GM13976 (cell line): ENCODE measurements around the gene PHF21A.

Source experiments
- DNase-seq: peaks from one replicate; pipeline ENCODE4 v3.0.0; 2012; ENCODE audit warnings: low spot score
- CTCF ChIP-seq: IDR thresholded peaks from 2 replicates; pipeline ENCODE4 v1.5.1; 2012; ENCODE audit warnings: borderline replicate concordance, mild to moderate bottlenecking; ENCODE audit not compliant: insufficient read depth; ENCODE audit errors: extremely low read depth, missing control alignments, control extremely low read depth
- in situ Hi-C: fragments of 300-500 bp; cut with MboI; formaldehyde crosslinking; loops from one replicate; pipeline ENCODE4 v1.12.0; 2022; ENCODE audit warnings: low sequenced_read_pairs, mixed read lengths, inconsistent platforms; ENCODE audit not compliant: unreplicated experiment

PHF21A gene

GRCh38 chr11:45885274-45885920, 235.9 kb downstream of the PHF21A start, which contains the start of gene MAPK8IP1:
Gene MAPK8IP1 (plus strand): TSS chr11:45885651. CDS start chr11:45885821, 170 bp downstream.
- TF ChIP-seq CTCF: no peak
- in situ Hi-C loops: no loop called here
- peak; percentile 91 for DNase-seq

GRCh38 chr11:45884596-45885185, 236.6 kb downstream of the PHF21A start:
- no peak for TF ChIP-seq CTCF
- no peak for DNase-seq
- in situ Hi-C loops: no loop called here
